Effector CD4-positive, alpha-beta T cell (primary cell): ENCODE measurements around the gene TXN2.

ENCODE experiments used
- DNase-seq: peaks from one replicate; pipeline ENCODE4 v3.0.0-alpha.2; 2020

Gene TXN2

DNA sequence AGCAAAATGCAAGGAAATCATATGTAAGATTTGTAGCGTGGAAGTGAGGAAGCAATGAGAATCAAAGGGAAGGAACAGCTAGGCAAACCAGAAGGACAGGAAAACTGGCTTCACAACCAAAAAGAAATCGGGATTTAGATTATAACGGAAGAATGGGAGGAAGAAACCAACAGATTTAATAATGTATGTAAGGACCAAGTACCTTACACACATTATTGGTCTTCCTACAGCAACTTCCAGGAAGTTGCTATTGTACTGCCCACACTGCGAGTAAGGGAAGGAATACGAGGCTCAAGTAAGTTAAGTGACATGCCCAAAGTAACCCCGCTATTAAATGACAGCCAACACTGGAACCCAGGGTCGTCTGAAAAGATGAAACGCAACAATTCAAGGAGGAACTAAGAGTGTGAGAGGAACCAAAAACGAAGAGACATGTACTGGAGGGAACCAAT is 473 bp downstream of the TXN2 start:
- DNase-seq: no peak

DNA sequence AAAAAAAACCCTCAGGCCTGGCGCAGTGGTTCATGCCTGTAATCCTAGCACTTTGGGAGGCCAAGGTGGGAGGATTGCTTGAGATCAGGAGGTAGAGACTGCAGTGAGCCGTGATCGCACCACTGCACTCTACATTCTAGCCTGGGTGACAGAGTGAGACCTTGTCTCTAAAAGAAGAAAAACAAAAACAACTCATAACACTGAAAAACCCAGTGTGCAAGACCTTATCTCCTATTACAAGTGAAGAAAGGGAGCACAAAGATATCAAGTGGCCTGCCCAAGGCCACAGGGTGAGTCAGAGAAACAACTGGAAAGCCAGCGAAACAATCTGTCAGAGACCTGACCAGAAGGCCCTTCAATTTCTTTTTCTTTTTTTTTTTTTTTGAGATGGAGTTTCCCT is 2.5 kb downstream of the TXN2 start:
- no peak for DNase-seq

DNA sequence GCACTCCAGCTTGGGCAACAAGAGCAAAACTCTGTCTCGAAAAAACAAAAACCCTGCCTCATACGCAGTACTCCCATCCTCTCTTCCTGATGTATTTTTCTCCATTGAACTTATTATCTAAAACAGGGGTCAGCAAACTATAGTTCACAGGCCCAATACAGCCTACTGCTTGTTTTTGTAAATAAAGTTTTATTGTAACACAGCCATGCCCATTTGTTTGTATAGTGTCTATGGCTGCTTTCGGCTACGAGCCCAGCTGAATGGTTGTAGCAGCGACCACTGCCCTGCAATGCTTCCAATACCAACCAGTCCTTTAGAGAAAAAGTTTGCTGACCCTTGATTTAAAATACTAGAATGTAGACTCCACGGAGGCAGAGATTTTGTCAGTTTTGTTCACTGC is 6.1 kb downstream of the TXN2 start:
- no peak for DNase-seq

DNA sequence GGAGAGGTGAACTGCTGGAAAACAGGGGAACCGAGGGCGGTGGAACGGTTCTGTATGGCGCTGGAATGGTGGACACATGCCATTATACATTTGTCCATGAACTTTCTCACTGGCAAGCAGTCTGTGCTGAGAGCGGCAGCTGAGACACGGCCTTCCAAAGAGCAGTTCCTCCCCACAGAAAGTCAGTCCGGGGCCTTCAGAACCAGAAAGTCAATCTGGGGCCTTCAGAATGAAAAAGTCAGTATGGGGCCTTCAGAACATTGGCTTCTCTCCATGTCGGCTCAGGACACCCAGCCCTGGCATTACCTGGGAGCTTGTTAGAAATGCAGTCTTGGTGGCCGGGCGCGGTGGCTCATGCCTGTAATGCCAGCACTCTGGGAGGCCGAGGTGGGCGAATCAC is 8.8 kb downstream of the TXN2 start:
- no peak for DNase-seq

DNA sequence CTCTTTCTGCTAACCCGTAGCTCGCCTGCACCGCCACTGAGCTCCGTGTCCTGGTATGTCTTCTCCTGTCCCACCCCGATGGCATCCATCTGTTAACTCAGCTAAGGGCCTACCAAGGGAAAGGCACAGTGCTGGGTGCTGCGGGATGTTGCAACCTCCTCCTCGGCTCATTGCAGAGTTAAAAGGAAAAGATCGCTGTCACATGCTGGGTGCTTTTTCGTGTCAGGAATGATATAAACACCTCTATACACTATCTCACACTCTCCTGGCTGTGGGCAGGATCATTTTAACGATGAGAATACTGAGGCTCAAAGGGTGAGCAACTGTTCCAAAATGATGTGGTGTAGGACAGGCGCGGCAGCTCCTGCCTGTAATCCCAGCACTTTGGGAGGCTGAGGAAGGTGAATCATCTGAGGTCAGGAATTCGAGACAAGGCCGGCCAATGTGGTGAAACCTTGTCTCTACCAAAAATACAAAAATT is 10.1 kb downstream of the TXN2 start:
- no peak for DNase-seq

DNA sequence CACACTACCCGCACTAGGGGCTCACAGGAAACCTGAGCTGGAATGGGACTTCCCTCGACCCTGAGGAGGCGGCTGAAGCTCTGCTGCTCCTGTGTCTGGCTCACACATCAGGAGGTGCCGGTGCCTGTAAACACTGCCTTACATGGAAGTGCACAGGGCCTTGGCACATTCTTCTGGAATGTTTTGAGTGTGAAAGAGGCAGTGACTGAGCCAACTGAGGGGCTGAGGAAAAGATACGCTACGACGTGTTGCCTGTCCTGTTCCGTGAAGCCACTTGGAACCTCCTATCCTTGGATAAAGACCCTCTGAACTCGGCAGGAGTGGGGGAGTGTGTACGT is 10.5 kb downstream of the TXN2 start:
- DNase-seq: no peak

DNA sequence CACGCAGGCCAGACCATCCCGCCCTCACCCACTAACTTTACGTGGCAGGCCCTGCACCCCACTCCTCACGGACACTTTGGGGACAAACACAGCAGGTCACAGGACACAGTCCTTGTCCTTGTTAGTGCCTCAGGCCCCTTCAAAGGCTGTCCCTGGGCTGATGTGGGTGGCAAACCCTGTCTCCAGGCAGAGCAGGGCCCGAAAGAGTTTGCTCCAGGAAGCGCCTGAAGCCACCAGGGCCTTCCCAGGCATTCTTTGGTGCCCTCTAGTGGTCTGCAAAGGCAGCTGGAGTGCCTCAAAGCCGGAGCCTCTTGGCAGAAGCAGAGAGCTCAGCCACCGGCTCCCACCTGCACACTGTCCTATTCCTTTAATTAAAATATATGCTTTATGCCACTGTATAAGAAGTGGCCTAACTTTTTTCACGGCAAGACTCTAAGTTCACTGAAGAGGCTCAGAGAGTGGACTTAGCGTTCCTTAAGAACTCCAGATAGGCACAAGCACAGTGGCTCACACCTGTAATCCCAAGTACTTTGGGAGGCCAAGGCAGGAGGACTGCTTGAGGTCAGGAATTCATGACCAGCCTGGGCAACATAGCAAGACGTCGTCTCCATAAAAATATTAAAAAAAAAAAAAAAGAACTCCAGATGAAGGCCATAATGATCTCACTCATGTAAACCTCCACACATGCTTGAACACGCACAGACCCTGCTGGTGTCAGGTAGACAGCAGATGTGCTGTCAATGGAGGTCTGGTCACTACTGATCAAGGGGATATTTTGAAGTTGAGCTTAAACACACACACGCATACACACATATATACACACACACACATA is 11.1 kb downstream of the TXN2 start:
- DNase-seq: peak; percentile 79

DNA sequence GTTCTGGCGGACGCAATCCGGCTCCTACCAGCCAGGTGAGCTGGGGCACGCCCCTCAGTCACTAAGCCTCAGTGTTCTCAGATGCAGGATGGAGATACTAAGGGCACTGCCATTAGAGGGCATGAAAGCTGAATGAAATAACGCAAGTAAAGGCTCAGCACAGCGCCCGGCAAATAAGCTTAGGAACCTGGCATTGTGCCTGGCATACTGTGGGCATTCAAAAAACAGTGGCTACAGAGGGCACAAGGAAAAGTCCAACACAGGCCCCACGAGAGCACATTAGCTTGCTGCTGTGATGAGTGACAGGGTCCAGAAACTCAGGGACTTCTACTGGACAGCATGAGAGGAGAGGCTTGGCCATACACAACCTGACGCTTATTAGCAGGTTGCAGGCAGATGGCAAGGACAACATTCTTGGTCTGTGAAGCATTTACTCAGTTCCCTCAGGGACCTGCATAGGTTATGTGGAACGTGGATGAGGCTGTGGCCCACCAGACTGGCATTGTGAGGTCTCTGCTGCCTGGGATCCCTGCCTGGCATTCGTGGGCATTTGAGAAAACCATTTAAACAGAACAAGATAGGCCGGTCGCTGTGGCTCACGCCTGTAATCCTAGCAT is 12.2 kb downstream of the TXN2 start:
- DNase-seq: no peak

DNA sequence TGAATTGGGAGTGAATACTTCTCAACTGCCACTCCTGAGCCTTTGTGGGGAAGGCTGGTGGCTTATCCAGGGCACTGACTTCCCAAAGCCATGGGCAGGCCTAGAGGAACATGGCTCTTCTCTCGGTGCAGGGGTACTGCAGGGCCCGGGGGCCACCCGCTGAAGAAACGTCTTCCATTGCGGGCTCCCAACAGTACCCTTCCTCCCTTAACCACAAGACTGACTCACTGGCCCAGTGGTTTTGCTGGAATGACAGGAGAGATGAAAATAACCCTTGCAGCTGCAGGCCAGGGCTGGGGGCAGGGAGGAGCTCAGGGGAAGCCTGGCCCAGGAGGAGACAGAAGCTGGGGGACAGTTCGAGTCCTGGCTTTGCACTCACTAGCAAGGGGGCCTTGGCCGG is 13.5 kb downstream of the TXN2 start:
- no peak for DNase-seq

DNA sequence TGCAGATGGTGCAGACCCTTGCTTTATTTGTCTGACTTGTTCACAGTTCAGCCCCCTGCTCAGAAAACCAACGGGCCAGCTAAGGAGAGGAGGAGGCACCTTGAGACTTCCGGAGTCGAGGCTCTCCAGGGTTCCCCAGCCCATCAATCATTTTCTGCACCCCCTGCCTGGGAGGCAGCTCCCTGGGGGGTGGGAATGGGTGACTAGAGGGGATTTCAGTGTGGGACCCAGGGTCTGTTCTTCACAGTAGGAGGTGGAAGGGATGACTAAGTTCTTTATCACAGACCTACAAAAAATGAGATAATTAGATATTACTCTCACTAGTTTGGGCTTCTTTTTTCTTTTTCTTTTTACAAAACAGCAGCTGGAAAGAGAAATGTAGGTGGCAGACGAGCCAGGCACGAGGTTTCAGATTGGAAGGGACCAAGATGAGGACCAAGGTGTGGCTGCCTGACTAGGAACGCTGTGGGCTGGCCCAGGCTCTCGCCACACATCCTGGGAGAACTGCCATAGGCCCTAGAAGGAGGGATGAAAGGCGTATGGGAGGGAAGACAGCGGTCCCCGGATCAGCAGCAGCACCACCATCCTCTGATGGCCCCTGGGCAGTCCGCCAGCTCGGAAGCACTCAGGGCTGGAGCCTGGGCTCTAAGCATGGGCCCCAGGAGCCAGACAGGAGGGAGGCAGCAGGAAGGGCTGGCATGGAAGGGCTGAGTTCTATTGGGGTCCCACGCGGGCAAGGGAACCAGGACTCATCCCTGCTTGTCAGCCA is 14.2 kb downstream of the TXN2 start:
- DNase-seq: no peak

DNA sequence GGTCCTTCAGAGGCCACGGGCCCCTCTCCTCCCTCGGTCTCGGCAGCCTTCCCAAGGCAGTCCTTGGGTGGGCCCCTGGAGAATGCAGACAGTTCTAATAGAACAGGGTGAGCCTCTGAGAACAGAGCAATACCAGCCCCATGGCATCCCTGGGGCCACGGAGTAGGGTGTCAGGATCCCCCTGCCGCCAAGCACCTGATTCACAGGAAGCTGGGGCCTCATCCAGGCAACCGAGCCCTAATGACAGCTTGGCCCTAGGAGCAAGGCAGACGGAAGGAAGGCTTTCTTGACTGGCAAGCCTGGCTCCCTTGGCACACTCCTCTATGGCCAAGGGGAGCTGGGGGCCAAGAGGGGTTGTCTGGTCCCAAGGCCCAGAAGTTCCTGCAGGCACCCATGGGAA is 15.2 kb downstream of the TXN2 start:
- no peak for DNase-seq

DNA sequence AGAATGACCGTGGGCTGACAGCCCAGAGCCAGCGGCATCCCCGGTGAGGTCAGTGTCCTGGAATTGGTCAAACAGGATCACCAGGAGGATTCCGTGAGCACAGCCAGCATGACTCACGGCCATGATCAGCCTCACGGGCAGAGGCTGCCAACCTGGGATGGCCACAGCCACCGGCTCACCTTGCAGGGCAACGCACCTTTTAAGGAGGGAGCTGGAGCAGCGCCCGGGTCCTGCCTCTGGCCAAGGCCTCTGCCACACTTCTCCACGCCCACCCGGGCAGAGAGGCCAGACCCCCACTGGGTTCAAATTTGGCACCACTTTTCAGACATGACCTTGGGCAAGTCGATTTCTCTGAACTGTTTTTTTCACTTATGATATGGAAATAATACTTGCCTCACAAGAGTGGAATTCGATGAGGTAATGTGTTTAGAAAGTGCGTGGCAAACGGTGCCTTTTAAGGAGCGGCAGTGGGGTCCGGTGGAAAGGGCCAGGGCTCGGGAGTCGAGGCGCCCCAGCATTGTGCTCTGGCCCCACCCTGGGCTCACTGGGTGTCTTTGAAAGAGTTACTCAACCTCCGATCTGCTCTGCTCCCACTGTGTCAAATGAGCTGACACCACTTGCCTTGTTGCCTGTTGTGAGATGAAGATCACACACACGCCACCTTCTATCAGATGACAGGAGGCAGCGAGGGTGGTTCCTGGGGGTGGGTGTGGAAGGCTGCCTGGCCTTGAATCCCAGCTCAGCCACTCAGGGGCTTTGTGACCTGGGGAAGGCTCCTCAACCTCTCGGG is 16.0 kb downstream of the TXN2 start:
- DNase-seq: no peak

DNA sequence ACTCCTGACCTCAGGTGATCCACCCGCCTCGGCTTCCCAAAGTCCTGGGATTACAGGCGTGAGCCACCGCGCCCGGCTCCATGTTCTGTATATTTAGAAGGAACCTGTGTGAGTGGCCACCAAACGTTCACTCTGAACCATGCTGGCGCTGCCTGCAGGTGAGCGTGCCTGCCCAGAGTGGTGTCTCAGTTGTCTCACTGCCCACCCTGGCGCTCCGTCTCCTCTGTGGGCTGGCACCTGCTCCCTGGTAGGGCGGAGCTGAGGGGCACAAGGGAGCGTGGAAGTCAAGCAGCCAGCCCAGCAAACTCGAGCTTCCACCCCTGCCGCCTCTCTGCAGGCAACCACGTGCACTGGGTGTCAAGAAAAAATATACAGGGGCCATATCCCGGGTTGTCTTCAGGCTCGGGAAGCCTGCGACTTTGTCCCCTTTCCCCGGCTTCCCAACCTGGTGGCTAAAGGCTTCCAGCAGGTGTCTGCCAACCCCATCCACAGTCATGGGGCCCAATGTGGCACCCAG is 16.7 kb downstream of the TXN2 start:
- no peak for DNase-seq

DNA sequence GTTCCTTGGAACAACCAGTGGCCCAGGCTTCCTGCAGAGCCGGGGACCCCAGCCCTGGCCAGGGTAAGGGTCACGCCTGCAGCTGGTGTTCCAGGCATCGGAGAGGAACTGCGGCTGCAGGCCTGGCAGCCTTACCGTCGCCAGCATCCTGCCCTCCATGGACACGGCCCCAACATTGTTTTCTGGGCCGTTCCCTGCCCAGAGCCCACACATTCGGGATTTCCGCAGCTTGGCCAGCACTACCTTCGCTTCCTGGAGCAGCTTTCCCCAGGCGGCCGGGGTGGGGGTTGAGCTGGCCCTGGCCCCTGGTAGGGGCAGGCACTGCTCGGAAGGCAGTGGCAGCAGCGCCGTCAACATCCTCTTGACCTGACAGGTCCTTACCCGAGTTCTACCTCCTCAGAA is 17.7 kb downstream of the TXN2 start:
- no peak for DNase-seq

DNA sequence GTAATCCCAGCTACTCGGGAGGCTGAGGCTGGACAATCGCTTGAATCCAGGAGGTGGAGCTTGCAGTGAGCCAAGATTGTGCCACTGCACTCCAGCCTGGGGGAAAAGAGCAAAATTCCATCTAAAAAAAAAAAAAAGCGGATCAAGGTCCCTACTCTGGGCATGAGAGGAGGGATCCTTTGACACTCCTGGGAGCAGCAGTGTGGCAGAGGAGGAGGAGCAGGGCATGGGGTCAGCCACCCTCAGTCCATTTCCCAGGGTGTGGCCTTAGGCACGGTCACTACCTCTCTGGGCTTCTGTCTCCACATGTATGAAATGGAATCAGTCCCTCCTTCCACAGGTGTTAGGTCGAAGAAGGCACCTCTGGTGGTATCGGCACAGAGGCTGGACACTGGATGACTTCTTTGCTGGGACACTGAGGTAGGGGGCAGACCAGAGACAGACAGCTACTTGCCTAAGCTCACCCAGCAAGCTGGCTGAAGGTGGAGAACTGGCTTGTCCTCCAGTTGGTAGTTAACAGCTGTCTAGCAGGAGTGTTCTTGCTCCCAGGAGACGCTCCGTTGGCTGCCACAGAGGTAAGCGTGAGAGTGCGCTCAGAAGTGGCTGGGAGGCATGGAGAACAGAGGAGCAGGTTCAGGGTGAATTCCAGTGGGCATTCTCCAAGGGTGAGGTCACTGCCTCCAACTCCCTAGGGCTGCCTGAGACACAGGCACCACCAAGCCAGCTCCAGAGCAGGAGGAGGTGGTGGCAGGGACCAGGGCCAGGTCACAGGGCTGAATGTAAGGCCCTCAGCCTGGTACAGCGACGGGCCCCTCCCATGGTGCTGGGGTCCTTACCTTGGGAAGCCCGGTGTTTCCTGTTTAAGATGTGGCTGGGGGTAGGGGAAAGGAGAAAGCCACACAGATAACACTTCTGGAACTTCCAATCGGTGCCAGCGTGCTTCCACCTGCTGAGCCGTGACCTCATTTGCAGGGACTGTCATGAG is 19.5 kb downstream of the TXN2 start:
- DNase-seq: no peak

DNA sequence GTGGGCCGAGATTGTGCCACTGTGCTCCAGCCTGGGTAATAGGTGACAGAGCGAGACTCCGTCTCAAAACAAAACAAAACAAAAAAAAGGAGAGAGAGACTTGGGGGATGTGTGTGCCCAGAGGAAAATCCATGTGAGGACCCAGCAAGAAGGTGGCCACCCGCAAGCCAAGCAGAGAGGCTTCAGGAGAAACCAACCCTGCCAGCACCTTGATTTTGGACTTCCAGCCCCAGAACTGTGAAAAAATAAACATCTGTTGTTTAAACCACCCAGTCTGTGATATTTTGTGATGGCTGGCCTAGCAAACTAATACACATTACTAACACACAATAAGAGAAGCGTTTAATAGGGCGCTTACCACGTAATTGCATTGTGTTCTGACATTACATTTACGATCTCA is 21.2 kb downstream of the TXN2 start:
- DNase-seq: no peak

DNA sequence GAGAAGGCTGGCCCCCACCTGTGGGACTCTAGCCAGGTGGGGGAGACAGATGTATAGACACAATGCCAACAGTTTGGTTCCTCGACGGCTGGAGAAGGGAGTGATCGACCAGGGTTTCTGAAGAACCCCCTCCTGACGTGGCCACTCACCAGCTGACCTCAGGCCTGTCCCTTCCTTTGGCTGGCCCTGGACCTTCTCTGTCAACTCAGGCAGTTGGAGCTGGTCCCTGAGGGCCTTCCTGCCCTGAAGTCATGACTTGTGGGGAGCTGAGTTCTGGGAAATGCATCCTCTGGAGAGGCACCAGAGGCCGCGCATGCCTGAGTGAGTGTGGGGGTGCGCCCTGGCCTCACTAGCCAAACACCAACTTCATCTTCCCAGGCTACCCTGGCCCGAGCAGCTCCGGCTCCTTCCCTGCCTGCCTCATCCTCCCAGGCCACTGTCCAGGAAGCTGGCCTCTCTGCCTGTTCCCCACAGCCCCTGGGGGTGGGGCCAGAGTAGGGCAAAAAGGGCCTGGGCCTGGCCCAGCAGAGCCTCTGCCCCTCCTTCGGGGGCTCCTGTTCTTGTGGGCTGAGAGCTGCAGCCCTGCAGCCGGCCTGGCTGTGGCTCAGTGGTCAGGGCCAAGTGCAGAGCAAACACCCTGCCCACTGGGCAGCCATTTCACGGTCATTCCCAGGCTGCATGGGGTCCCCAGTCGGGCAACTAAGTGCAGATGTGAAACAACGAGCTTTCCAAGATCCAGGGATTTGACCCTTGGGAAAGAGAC is 23.6 kb downstream of the TXN2 start:
- no peak for DNase-seq

DNA sequence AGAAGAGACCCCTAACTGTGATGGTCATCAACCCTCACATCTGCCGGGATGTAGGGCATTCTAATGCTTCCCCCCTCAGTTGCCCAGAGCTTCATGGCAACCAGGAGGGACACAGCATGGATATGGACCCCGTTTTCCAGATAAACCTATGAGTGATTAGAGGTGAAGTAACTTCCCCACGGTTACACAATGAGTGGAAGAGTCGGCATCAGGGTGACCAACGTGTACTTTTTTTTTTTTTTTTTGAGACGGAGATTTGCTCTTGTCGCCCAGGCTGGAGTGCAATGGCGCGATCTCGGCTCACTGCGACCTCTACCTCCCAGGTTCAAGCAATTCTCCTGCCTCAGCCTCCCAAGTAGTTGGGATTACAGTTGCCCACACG is 25.0 kb downstream of the TXN2 start:
- DNase-seq: no peak

DNA sequence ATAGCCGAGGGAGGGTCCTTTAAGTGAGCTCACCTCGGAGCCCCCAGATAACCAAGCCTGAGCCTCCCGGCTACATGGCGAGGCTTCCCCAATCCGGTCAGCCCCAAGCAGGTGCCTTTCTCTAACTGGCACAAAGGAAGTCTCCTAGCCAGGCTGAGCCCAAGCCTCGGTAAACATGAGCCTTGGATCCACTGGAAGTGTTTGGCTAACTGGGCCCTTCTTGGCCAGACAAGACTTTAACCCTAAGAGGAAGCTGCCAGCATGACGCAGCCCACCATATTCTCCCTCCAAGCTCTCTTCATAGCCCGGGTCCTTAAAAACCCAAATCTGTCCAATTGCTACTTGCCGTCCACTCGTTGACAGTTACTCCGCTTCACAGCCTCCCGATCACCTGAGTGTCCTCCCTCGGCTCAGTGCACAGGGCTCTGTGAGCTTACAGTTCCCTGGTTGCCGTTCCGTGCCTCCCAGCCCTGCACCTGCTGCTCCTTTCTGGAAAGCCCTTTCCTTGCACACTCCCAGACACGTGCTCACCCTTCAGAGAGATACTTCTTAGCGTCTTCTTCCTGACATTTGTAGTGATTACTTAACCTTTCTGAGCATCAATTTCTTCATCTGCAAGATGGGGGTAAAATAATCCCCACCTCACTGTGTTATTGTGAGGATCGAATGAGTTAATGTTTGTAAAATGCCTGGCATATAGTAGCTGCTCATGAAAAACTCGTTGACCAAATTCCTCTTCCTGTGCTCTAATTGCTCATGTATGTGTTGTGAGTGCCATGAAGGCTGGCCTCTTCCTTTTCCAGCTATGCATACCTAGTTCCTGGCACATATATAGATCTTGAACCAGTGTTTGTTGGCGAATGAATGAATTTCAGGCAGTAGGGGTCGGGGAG is 25.6 kb downstream of the TXN2 start:
- no peak for DNase-seq
